HG02798 (cell line): ENCODE data around the gene HDDC2.
A peak's percentile ranks its signal among the peaks of the same experiment; 100 is the strongest.

Experiments used
- ATAC-seq: cut with Tn5 transposase; IDR thresholded peaks from one replicate; pipeline ENCODE4 v1.9.1; 2021; ENCODE audit warnings: mild to moderate bottlenecking; ENCODE audit not compliant: unreplicated experiment, poor library complexity

The HDDC2 gene

DNA sequence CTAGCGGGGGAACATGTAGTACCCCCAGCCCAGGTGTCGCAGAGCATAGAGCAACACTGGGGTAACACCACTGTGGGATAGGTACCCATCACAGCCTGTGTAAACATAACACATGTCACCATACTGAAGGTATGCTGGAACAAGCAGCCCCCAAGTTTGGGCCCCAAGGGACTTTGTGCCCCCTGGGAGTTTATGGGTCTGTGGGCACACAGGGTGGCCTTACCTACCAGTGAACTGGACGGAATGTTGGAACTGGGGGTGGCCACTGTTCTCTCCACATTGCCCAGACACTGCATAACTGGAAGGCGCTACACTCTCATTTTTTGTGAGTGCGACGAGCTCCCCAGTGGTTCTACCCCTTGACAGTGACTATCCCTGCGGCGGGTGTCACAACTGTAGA, 28.5 kb downstream of the HDDC2 start:
- ATAC-seq: no peak

DNA sequence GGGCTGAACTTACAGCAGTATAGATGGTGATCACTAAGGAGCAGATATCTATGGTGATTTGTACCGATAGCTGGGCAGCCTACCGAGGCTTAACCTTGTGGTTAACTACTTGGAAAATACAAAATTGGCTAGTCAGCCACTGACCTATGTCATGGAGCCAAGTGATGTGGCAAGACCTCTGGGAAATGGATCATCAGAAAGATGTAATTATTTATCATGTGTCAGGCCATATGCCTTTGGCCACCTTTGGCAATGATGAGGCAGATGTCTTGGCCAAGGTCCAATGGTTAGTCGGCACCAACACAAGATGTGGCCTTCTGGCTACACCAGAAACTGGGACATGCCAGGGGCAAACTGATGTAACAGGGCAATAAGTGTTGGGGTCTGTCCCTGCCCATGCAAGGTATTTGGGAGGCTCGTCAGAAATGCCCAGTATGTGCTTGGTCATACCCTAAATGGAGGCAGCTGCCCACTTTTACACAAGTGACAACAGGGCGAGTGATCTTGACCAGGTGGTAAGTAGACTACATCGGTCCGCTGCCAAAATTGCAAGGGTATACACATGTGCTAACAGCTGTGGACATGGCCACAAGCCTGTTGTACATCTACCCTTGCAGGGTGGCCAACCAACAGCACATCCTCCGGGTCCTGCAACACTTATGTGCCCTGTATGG, 30.1 kb downstream of the HDDC2 start:
- ATAC-seq: no peak

DNA sequence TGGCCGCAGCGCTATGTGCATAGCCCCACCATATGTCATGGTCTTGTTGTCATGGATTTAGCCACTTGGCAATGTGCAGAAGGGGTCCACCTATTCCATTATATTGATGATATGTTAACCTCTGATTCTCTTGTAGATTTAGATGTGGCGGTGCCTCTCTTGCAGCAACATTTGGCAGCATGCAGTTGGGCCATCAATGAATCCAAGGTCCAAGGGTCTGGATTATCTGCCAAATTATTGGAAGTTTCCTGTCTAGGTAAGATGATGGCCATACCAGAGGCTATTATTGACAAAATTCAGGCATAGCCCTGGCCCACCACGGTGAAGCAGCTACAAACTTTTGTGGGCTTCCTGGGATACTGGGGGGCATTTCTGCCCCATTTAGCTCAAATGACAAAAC, 31.4 kb downstream of the HDDC2 start:
- ATAC-seq: no peak

DNA sequence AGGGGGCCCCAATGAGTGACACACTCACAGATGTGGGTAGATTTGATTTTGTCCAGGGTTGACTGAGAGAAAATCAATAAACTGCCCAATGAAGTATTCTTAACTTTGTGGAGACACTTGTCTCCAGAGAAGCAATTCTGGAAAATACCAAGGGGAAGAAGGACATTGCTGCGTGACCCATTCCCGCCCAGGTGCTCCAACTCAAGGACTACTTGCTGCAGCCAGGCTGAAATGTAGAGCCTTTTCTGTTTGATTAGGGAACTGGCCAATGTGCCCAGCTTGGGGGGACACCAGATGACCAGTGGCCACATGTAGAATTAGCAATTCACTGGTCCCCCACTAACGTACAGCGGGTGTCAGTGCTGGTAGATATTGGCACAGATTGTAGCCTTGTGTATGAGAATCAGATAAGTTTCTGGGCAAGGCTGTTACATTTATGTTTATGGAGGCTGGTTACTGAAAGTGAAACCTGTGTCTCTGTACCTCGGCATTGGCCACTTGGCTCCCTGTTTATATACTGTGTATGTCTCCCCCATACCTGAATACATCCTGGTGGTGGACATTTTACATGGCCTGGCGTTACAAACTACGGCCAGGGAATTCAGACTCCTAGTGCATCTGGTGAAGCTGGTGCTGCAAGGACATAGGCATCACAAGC, 32.3 kb downstream of the HDDC2 start:
- ATAC-seq: no peak

DNA sequence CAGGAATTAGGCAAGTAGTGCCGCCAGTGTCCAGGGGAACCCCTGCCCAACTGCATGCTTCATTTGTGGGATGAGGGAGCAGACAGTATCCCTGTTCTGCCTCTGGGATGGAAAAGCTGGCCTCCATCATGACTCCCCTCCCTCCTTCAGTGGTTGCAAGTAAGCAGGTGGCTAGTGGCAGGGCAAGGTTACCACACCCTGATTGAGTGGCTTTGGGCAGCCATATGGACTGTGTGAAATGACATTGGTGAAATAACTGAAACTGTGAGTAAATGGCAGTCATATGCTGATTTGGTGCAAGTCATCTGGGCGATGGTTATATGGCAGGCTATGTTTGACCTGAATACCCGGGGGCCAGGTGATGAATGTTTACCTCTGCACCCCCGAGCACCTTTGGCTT, 33.0 kb downstream of the HDDC2 start:
- ATAC-seq: no peak

DNA sequence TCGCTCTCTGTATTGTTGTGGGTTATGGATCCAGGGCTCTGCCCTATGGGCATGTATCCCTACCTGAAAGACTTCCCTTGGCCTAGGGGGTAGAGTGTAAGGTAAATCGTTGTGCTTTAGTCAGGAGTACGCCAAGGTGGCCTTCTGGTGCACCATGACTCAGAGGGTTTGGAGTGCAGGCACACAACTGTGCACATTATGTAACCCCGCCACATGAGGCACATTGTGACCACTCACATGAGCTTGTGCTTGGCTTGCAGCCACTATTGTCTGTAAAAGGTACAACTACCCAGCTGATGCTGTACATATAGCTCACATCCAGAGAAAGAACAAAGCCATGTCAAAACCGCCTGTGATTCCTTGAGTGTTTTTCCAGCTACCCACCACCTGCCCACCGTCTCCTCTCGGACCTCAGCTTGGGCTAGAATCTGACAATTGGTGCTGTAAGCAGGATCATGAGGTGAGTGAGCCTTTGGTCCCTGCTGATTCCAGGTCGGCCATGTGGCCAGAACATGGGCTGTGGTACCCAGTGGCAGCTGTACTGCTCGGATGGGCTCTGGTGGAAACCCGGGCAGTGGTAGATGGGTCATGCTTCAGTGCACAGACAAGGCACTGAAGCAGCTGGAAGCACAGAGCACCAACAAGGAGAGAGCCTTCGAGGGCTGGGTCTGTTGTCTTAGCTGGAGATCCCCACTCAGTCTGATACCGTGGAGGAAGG, 33.8 kb downstream of the HDDC2 start:
- no peak for ATAC-seq

DNA sequence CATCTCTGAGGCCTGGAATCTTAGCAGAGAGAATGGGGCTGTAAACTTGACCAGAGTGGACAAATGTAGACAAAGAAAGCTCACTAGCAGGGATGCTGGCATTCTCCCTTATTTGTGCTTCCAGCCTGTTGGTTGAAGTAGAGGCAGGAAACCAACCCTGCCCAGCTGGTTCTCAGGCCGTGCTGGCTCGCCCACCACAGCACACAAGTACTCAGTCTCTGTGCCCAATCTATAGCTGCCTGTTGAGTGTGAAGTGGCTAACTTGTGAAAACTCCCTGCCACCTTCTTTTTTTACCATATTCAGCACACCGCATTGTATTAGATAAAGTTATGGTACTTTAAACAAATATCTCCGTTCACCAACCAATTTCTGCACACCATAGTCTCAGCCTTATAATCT, 37.3 kb downstream of the HDDC2 start:
- no peak for ATAC-seq

DNA sequence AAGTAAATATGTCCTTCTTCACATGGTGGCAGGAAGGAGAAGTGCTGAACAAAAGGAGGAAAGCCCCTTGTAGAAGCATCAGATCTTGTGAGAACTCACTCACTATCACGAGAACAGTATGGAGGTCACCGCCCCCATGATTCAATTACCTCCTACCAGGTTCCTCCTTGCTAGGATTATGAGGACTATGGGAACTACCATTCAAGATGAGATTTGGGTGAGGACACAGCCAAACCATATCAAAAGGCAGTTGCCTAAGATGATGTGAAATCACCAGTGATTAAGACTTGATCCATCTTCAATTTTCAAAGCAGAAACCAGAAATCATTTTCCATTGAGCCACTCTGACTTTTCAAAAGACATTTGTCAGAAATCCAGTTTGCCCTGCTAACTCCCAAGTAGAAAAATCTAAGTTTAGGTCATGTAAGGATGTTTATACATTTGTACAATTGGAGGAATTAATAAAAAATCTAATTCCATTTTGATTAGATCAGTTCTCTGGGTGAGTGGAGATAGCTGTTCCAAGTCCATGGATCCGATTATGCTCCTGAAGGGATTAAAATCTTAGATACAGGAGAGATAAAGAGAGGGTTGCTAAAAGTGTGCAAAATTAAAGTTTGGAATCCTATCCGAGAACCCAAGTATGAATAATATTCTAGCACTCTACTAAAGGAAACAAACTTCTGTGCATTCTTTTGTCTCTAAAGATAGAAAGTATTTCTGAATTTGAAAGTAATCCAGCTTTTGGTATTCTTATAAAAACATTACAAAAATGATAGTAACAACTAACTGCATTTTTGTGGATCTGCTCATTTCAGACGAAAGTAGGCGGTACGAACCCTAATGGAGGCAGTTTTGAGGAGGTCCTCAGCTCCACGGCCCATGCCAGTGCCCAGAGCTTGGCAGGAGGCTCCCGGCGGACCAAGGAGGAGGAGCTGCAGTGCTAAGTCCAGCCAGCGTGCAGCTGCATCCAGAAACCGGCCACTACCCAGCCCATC, 39.5 kb downstream of the HDDC2 start:
- no peak for ATAC-seq

DNA sequence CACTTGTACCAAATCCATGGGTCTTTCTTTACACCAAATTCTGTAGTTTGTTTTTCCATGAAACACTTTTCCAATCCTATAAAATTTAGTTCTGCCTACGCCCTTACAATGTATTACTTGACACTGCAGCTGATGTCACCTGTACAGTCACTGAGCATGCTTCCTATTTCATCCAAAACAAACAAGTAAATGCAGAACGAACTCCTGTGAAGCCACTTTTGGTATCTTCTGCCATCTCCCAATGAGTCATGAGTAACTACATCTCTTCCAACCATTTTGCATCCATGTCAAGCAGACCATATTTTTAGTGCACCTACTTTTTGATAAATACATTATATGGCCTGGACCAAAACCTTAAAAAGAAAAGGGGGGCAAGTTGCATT, 42.4 kb downstream of the HDDC2 start:
- ATAC-seq: no peak

DNA sequence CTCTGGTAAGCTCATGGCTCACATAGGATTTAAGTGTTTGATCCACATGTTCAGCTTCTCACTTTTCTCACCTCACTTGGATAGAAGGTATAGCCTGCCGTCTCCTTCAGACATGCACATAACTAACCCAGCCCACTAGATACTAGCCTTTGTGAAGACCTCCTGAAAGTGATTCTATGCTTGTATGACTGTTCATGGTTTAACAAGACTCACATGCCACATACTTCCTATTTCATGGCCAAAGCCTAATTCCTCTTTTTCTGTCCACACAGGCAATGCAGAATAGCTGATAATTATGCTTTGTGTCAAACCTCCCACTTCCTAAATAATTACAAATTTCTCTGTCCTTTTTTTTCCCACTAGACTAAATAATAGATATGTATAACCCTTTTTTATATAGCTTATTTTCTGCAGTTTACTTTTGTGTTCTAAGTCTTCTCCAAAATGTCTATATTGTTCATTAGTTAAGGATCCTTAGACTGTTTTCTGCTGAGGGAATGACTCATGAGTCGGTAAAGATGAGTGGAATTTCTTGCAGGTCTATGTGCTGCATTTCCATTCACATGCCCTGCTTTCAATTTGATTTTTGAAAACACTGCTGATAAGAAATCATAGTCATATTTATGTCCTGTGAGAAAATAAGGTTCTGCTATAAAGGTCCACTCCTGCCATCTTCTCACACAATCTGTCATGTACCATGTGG, 43.0 kb downstream of the HDDC2 start:
- peak; percentile 49 for ATAC-seq

DNA sequence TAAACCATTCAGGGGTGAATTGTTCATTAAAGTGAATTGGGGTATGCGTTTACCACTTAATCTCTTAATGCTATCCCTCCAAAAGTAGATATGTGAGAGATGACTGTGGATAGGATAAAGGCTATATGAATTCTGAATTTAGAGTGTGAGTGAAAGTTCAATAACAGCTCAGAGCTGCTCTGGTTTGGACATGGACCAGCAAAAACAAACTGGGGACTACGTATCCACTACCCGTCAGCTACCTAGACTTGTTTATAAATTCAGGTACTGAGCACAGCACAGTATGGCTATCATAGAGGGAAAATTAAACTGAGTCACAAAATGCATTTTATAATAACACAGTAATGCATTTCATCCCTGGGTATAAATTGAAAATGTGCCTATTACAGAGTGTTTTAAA, 44.4 kb downstream of the HDDC2 start:
- no peak for ATAC-seq

DNA sequence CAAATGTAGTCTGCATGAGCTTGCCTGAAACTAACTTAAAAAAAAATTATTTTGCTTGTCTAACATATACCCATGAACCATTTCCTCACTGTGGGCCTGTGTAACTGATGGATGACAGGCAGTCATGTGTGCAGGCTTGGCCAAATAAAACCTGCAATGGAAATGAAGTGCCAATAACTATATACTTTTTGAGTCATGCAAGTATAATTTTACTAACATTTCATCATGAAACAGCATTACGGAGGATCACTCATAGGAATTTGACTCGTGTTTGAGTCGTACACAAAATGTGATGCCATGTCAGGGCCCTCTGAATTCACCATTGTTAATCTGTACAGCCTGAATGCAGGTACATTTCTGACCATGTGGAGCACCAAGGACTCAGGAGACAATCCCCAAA, 46.6 kb downstream of the HDDC2 start:
- ATAC-seq: no peak

DNA sequence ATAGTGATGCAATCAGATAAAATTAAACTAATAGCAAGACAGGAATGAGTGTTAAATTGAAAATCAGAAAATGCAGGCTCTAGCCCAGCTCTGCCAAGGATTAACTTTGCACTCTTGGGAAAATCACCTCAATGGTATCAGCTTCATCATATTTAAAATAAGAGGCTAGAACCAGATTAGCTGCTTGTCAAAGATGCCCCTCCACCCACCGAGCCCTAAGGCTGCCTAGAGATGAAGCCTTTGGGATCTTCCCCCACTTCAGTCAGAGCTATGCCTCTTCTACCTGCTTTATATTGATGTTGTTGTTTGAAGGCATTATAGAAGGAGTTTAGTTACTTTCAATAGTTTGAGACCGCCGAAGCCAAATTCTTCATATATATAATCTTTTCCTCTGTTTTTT, 47.4 kb downstream of the HDDC2 start:
- no peak for ATAC-seq

DNA sequence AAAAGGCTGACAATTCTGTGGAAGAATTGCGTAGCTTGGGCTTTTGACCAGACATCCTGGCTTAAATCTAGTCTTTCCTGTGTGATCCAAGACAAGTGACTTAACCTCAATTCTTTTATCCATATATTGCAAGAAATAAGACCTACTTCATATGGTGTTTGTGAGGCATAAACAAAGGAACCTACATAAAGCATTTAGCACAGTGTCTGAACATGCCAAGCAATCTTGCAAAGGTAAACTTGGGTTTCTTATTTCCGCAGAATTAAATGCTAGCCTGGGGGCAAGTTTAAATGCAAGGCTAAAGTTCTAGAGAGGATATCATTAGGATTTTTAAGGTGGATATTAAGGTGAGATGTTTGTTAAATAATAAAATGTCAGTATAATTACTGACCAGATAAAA, 47.9 kb downstream of the HDDC2 start:
- ATAC-seq: no peak

DNA sequence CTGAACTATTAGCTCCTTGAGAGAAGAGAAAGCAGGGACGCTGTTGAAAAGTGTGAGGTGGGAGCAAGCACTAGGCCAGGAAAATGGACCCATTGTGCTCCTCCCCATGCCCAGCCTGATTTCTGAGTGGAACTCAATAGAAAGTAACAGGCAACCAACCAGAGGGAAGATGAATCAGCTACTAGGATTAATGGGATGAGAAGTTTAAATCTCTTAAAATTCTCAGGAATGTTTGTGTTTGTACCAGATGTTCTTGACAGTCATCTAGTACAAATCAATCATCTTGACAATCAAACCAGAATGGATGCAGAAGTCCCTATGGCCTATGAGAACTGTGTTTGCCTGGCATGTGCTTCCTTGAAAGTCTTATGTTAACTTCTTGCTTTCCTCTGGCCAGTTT, 48.9 kb downstream of the HDDC2 start:
- no peak for ATAC-seq

DNA sequence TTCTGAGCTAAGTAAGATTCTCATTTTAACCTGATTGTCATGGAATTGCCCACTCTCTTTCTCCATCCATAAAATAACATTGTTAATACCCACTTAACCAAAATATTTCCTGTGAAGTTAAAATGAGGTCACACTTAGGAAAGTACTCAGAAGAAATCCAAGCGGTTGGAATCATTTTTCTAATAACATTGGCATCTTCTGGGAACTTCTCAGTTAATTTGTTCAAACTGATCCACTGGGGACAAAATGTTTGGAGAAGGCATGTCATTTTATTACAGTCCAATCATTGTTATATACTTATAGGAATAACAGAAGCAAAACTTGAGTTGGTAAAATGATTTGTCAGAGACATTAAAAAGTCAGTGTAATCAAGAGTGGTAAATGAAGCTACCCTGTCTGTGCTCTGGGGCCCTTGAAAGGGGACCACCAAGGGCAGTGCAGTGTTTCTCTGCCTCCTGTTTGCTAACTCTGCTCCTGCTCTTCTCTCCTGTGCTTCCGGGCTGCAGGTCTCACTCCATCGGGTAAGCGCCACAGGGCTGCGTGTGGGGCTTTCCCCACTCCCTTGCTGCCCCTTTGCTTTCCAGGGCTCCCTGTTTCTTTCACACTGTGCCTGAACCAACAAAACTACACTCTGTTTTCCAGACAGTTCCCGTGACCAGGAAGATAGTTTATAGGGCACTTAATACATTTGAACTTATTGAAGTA, 50.1 kb downstream of the HDDC2 start:
- ATAC-seq: no peak

DNA sequence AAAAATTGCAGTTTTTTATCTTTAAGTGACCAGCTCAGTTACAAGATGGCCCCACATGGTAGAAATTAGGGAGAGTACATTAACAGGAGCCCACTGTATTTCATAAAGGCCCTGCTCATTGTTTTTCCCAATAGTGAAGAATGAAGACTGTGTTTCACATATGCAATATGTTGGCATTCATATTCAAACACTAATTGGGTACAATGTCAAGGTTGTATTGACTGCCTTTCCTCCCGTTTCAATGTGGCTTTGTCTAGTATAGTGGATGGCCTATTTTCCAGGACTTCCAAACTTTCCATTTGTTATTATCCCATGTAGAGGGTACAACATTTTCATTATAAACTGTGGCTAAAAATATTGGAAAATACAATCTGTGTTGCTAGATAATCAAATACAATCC, 51.3 kb downstream of the HDDC2 start:
- ATAC-seq: no peak

DNA sequence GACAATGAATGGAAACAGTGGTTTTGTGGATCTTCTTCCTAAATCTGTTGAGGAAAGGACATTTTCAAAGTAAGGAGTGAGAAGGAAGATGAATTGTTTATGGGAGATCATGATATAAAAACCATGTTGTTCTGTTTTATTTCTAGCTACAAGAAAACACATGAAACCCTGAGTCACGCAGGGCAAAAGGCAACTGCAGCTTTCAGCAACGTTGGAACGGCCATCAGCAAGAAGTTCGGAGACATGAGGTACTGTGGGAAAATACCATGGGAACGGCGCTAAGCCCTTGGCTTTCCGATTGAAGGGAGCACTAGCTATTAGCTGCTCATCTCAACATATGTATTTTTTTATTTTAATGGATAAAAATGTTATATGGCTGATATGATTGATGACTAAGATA, 53.6 kb downstream of the HDDC2 start:
- ATAC-seq: no peak

DNA sequence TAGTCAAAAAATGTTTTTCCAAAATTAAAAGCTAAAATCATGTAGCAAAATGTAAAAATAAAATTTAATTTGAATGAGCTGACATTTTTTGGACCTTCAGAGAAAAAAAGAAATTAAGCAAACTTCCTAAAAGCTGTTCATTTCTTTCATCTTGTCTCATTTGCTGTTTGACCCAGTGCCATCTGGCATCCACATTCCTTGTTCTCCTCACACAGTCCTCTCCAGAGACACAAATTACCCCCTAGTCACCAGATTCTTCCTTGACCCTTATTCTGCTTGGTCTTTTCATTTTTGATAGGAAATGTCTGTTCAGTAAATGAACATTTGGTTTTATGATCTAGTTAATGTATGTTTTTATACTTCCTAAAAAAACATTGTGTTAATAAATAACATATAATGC, 55.2 kb downstream of the HDDC2 start:
- ATAC-seq: no peak
